Body of pancreas (tissue), 4 donors: Measurements from ENCODE around the gene ABCC8. TPM values are rescaled to one million over a fixed set of nuclear protein-coding genes. Genes with fewer than 3 reads are reported as not detected.

Experiments used
- ATAC-seq: fragments of 150-250 bp; one replicate; pipeline ENCODE4 v1.9.1; 2016
- DNase-seq, 4 donors: peaks; one replicate each; pipeline ENCODE4 v3.0.0-alpha.2; 2019
- H3K27ac ChIP-seq, 4 donors: fragments of 200-600 bp; sonication (generic); 1 replicate in 3 of 4; 2 replicates in 1 of 4; pipeline versions ENCODE4 v1.5.1 to v1.6.1; 2016 to 2019; ENCODE audit warnings: mild to moderate bottlenecking in 1 of 4, mixed read lengths in 1 of 4, moderate library complexity in 1 of 4
- H3K27me3 ChIP-seq, 2 donors: fragments of 200-600 bp; sonication (generic); one replicate each; pipeline ENCODE4 v1.6.0; 2016; ENCODE audit warnings: mild to moderate bottlenecking in 1 of 2
- H3K36me3 ChIP-seq, 2 donors: fragments of 200-600 bp; sonication (generic); replicated peaks in 1 of 2; 2 replicates each; pipeline ENCODE4 v1.5.1; 2016; ENCODE audit warnings: low read depth in 2 of 2; ENCODE audit not compliant: insufficient read depth in 1 of 2
- H3K4me1 ChIP-seq: fragments of 200-600 bp; sonication (generic); one replicate; pipeline ENCODE4 v1.6.0; 2016
- H3K4me3 ChIP-seq, 2 donors: fragments of 200-600 bp; sonication (generic); 1 replicate in 1 of 2; 2 replicates in 1 of 2; pipeline ENCODE4 v1.5.1; 2016 to 2019
- H3K9me3 ChIP-seq, 3 donors: fragments of 200-600 bp; sonication (generic); 1 replicate in 2 of 3; 2 replicates in 1 of 3; pipeline ENCODE4 v1.5.1; 2016
- CTCF ChIP-seq, 7 experiments: fragments of 450-650 bp in 4 of 7; fragments of 200-600 bp in 3 of 7; sonication (generic) in 3 of 7; IDR thresholded peaks; one replicate each; pipeline ENCODE4 v1.5.1; 2016 to 2019; ENCODE audit warnings: antibody characterized with exemption in 7 of 7
- POLR2A ChIP-seq, 3 donors: fragments of 450-650 bp; IDR thresholded peaks; one replicate each; pipeline ENCODE4 v1.6.1; 2016; ENCODE audit warnings: antibody characterized with exemption in 3 of 3, mild to moderate bottlenecking in 2 of 3
- WGBS, 2 donors: methylation state at CpG; one replicate each; pipeline ENCODE4 v1.1.5; 2017; 5-methylcytosine and 5-hydroxymethylcytosine counted together
- intact Hi-C: fragments of 100-400 bp; cut with DNase I; formaldehyde crosslinking; loops from one replicate; pipeline ENCODE4 v1.15.1; 2023
- total RNA-seq, 2 donors: library from RNA; depleted of rRNA; stranded (reverse); fragments of >200 nt; gene quantifications; one replicate each; pipeline ENCODE4 v1.1.0, GENCODE V29; 2016

ABCC8 gene
- total RNA-seq, 2 donors from 2014 or later: 42.5 to 87.0 TPM

- DNase-seq (no peak), ATAC-seq (no peak)
- intact Hi-C loops: no loop called here
- Histone ChIP-seq H3K27me3 (peaks cover 0 to 7% of the 10 kb centered on the region in 2 donors), H3K27ac (no peak overlapping the region), H3K36me3 (no peaks in the 10 kb centered on the region), H3K4me1 (peaks cover 10% of the 10 kb centered on the region), H3K4me3 (no peak overlapping the region), H3K9me3 (no peaks in the 10 kb centered on the region)
- WGBS, 2 donors: 57 to 83% methylated on average over 5 to 6 of the region's 6 CpGs
- TF ChIP-seq CTCF (IDR thresholded peaks at IDR 0.05) (no peak), POLR2A (IDR thresholded peaks at IDR 0.05) (no peak)
Observed at GRCh38 chr11:17477361-17477760, 716 bp upstream of the ABCC8 start.

- Histone ChIP-seq H3K4me1 (peaks cover 10% of the 10 kb centered on the region), H3K36me3 (no peaks in the 10 kb centered on the region), H3K4me3 (no peak overlapping the region), H3K27me3 (peaks cover 0 to 7% of the 10 kb centered on the region in 2 donors), H3K9me3 (no peaks in the 10 kb centered on the region), H3K27ac (no peak overlapping the region)
- TF ChIP-seq CTCF (IDR thresholded peaks at IDR 0.05) (no peak), POLR2A (IDR thresholded peaks at IDR 0.05) (no peak)
- intact Hi-C loops: no loop called here
- 34 to 46% methylated on average over 9 of the region's 9 CpGs for WGBS, 2 donors
- no peak for ATAC-seq
- DNase-seq: no peak
Observed at GRCh38 chr11:17477084-17477333, 364 bp upstream of the ABCC8 start.

DNA sequence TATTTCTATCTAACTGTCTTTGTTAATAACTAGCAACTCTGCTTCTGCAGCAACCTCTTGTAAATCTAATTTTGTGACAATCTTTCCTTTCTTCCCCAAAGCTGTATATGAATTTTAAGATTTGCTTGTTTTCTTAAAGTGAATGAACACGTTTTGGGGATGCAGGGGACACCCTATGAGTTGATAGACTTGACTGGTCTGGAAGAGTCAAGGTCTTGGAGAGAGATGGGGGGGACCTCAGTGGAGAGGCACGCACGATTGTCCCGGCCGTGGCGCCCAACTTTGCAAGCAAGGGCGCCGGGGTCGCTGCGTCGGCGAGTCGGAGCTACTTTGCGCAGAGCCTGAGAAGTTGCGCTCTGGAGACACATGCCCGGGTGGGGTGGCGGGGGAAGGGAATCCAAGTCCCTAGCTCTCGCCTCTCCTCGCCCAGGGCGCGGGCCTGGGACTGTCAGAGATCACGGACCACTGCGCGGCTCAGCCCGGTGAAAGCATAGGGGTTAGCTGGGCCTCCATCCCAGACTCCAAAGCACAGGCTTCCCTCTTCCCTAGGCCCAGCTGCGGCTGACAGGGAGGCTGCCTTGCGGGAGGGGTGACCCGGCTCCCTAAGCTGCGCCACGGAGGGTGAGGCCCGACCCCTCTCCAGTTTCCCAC lies 854 bp downstream of the ABCC8 start:
- Histone ChIP-seq H3K9me3 (no peaks in the 10 kb centered on the region), H3K27ac (no peak overlapping the region), H3K27me3 (peaks cover 0 to 7% of the 10 kb centered on the region in 2 donors), H3K36me3 (no peaks in the 10 kb centered on the region), H3K4me1 (peaks cover 10% of the 10 kb centered on the region), H3K4me3 (no peak overlapping the region)
- WGBS, 2 donors: 15 to 39% methylated on average over 27 to 30 of the region's 31 CpGs
- DNase-seq (no peak), ATAC-seq (no peak)
- intact Hi-C loops: no loop called here
- TF ChIP-seq POLR2A (IDR thresholded peaks at IDR 0.05): no peak

GRCh38 chr11:17473071-17473744 lies 3.4 kb downstream of the ABCC8 start:
- no peak for ATAC-seq

DNA sequence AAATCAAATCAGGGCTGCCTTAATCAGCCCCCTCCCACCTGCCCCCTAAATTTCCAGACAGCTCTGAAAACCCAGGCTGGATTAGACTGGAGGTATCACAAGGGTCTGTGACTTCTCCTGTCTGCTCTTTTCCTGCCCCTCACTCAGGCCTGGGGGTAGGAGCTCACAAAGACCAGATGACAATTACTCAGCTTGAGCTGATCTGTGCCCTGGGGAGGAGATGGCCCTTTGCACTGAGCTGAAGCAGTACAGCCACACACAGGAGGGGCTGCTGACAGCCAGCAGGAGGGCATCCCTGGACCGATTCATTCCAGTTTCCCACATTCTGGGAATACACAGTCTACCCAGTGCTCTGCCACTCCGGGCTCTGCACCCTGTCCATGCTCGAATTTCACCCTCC lies 4.2 kb downstream of the ABCC8 start:
- peaks cover 10% of the 10 kb centered on the region for H3K4me1 ChIP-seq
- intact Hi-C loops: no loop called here
- no peak for TF ChIP-seq CTCF (IDR thresholded peaks at IDR 0.05)
- no peak for TF ChIP-seq POLR2A (IDR thresholded peaks at IDR 0.05)
- H3K36me3 ChIP-seq: no peaks in the 10 kb centered on the region
- no peak for DNase-seq
- H3K4me3 ChIP-seq: no peak overlapping the region
- WGBS, 2 donors: 37 to 49% methylated on average over 3 of the region's 3 CpGs
- no peak overlapping the region for H3K27ac ChIP-seq
- H3K27me3 ChIP-seq: peaks cover 0 to 7% of the 10 kb centered on the region in 2 donors
- no peaks in the 10 kb centered on the region for H3K9me3 ChIP-seq
- no peak for ATAC-seq

More at GRCh38 chr11:17473071-17473744, 3.4 kb downstream of the ABCC8 start:
- intact Hi-C loops: no loop called here
- no peak for TF ChIP-seq POLR2A (IDR thresholded peaks at IDR 0.05)
- TF ChIP-seq CTCF (IDR thresholded peaks at IDR 0.05): peak in 2 of 7 experiments; percentile 16 to 39
- H3K27me3 ChIP-seq: peaks cover 0 to 7% of the 10 kb centered on the region in 2 donors
- DNase-seq: peak in 1 of 4 donors; percentile 44
- no peak overlapping the region for H3K27ac ChIP-seq
- whole genome bisulfite sequencing, 2 donors: 64 to 65% methylated on average over 6 of the region's 6 CpGs
- H3K9me3 ChIP-seq: no peaks in the 10 kb centered on the region
- H3K4me1 ChIP-seq: peaks cover 10% of the 10 kb centered on the region
- no peak overlapping the region for H3K4me3 ChIP-seq
- no peaks in the 10 kb centered on the region for H3K36me3 ChIP-seq
